ENCODE results near the gene ACVR1B.

The ACVR1B gene

DNA sequence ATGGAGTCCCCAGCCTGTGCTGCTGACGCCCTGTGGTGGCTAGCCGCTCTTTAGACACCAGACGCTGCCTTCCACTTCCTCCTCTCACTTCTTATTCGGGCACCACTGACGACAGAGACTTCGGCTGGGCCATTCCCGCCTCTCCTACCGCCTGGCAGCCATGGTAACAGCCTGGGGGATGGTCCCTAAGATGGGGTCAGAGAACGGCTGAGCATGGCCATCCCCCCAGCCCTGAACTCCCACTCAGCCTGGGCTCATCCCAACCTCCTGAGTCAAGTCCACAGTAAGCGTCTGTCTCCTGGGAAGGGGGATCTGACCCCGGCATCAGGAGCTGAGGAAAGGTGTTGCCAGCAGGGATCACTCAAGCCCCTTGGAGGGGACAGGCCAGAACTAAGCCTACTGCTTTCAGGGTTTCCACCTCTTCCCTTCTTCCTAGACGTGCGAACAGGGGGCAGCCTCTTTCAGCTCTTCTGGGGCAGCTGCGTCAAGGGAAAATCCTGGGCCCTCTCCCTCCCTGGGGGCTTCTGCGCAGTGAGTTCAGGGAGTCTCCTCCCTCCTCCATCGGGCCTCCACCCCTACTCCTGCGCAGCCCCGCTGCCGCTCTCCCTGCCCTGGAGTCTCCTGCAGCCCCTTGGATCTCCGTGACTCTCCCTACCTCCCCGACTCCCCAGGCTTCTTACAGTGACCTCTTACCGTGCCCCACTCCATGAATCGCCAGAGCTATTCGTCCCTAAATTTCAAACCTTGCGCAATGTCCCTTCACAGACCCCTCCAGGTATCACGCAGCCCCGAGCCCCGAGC is 54.6 kb downstream of the ACVR1B start:
- peak; percentile 93 to 94 (median 93) for DNase-seq

DNA sequence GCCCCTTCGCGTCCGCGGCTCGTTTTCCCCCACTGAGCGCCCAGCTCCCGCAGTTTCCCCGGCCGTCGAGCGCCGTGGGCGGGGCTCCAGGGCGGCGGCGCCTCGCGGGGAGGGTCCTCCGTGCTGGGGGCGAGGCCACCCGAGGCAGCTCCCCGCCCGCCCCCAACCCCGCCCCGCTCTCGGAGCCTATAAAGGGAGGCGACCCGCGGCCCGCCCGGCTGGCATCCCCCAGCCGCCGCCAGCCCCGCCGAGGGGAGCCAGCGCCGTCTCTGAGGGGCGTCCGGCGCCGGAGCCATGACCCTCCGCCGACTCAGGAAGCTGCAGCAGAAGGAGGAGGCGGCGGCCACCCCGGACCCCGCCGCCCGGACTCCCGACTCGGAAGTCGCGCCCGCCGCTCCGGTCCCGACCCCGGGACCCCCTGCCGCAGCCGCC is 55.2 kb downstream of the ACVR1B start, which contains the start of gene TAMALIN:
TSS of gene TAMALIN (plus strand) at position 221 of the 432 bp plus-strand sequence. CDS start at position 295, 74 bp downstream.
- DNase-seq, result peak; percentile 50 to 69 (median 53)

DNA sequence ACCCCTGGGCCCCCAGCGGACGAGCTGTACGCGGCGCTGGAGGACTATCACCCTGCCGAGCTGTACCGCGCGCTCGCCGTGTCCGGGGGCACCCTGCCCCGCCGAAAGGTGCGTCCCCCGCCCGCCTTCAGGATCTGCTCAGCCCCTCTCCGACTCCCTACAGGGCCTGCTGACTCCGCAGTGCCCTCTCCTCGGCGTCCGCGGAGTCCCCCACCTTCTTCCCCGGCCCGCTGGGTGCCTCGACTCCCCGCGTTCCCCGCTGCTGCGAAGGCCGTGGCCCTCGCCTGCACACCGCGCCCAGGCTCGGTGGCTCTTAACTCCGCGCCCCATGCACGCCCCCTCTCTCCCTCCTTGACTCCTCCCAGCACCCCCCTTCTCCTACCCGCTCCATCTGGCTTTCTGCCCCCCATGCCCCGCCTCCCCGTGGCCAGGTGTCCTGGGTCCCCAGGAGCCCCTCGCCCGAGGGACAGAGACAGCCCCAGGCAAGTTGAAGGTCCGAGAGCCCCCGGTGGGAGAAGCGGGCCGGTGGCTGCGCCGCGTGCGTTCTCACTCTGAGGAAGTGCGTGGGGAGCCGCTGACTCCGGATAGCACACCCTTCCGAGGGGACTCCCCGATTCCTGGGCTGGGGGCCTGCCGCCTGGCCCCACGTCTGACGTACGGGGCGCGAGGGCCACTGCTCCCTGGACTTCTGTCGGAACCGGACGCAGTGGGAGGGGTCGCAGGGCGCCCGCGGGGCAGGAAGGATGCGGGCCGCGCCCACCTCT is 55.8 kb downstream of the ACVR1B start:
- peak; percentile 61 to 78 (median 69) for DNase-seq

DNA sequence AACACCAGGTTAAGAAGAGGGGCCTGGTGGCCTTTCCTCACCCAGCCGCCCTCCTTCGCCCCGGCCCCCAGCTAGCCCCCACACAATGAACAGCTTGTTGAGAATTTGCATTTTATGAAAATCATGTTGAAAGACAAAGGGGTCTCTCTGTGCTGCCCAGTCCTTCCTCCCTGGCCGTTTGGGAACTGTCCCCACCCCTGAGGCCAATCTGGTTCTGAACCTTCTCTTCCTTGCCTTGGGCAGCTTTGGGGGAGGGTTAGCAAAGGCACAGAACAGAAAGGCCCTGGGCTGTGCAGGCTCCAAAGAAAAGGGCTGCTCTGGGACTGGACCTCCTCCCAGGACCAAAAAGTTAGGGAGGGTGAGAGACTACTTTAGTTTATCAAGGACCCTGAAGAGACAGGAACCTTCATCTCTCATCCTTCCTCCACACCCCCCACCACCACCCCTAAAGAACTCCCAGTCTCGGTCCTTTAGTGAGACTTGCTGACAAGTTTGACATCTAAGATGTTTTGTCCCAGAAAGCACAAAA is 56.5 kb downstream of the ACVR1B start:
- no peak for DNase-seq

DNA sequence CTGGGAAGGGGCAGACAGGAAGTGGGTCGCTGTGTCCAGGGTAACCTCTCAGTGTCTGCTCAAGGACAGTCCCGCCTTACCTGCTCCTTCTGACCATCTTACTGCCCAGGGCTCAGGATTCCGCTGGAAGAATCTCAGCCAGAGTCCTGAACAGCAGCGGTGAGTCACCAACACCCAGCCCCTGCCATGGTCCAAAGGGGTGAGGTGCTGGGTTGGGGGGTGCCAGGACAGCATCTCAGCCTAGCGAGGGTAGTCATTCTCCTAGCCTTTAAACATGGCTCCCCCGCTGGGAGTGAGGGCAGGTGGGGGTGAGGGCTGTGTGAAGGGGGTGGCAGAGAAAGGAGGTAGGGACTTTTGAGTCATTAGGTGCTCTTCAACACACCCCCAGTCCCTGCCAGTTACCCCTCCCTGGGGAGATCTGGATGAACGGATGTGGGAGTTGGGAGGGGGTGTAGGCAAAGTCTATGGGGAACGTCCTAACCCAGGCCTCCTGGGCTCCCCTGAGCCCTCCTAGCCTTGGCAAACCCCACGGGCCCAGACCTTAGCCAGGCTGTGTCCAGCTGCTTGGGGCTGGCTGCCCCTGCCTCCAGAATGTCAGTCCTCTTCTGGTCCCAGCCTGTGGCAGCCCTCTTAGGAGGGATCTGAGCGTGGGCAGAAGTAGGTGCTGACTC is 57.7 kb downstream of the ACVR1B start:
- no peak for DNase-seq

DNA sequence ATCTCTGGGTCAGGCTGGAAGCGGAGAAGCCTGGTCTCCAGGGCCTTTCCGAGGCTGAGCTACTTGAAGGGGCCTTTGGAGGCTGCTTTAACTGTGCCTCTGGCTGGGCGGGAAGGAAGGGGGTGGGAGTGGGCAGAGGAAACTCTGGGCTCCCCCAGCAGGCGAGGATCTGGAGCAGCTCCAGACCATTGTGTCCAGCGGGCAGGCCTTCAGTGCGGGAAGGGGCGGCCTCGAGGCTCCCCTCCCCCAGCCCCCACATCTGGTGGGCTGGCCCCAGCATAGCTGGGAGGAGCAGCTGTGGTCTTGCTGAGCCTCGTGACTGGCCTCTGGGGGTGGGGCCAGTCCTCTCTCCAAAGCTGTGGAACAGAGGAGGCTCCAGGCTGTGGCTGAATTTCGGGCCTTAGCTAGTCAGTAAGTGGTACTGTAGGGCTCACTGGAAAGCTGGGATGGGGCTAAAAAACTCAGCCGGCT is 58.7 kb downstream of the ACVR1B start:
- peak in 1 of 3 donors; percentile 47 for DNase-seq

DNA sequence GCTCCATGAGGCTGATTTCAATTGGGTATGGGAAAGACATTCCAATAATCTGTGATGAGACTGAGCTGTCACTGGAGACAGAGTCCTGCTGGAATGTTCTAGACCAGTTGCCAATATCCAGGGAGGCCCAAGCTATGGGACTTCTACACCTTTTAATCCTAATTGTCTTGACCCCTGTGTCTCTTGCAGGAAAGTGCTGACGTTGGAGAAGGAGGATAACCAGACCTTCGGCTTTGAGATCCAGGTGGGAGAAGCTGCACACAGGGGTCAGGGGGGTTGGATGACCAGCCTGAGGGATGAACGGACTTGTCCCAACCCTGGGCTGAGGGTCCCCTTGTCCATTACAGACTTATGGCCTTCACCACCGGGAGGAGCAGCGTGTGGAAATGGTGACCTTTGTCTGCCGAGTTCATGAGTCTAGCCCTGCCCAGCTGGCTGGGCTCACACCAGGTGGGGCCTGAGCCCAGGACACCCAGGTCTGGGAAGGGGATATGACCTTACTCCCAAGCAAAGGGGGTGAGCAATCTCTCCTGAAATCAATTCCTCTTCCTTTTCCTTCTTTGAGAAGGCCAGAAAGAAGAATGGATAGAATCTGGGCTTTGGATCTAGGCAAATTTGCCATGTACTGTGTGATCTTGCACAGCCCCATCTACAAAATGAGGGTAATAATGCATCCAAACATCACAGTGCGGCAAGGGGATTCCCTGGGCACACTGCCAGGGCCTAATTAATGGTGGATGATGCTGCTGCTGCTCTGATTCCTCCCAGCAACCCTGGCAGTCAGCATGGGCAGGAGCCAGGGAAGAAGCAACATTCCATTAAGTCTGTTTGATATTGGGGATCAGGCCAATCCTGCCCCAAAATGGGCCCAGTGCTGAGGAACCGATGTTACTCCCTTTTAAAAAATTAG is 59.4 kb downstream of the ACVR1B start:
- no peak for DNase-seq

DNA sequence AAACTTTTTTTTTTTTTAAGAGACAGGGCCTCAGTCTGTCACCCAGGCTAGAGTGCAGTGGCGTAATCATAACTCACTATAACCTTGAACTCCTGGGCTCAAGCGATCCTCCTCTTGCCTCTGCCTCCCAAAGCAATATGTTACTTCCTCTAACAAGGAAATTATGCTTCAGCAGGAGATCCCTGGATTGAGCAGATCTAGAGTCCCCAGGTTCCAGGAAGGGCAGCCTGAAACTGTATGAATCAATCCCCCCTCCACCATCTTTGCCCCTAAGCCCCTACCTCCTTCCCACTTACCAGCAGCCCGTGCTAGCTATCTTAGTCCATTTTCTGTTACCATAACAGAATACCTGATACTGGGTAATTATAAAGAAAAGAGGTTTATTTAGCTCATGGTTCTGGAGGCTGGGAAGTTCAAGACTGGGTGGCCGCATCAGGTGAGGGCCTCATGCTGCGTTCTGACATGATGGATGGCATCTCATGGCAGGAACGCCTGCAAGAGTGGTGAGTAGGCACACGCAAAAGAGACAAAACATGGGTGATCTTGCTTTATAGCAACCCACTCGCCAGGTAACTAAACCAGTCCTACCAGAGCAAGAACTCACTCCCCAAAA is 60.2 kb downstream of the ACVR1B start:
- DNase-seq, result no peak

DNA sequence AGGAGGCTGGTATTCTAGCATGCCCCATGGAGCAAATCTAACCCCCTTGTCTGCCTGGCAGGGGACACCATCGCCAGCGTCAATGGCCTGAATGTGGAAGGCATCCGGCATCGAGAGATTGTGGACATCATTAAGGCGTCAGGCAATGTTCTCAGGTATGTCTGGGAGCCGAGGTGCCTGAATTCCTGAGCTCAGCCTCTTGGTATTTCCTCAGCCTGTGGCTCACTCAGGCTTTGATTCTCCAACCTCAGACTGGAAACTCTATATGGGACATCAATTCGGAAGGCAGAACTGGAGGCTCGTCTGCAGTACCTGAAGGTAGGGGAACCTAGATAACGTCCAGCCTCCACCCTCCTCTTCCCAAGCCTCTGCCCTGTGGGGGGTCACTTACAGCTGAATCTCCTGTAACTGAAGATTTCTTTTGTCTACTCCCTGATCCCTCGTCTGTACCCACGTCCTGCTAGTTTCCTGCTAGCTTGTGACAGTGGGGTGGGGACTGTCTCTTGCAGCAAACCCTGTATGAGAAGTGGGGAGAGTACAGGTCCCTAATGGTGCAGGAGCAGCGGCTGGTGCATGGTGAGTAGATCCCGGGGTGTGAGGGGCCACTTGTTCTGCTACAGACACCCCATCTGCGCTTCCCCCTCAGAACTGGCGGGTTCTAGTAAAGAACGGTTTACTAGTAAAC is 62.3 kb downstream of the ACVR1B start:
- DNase-seq, result no peak

DNA sequence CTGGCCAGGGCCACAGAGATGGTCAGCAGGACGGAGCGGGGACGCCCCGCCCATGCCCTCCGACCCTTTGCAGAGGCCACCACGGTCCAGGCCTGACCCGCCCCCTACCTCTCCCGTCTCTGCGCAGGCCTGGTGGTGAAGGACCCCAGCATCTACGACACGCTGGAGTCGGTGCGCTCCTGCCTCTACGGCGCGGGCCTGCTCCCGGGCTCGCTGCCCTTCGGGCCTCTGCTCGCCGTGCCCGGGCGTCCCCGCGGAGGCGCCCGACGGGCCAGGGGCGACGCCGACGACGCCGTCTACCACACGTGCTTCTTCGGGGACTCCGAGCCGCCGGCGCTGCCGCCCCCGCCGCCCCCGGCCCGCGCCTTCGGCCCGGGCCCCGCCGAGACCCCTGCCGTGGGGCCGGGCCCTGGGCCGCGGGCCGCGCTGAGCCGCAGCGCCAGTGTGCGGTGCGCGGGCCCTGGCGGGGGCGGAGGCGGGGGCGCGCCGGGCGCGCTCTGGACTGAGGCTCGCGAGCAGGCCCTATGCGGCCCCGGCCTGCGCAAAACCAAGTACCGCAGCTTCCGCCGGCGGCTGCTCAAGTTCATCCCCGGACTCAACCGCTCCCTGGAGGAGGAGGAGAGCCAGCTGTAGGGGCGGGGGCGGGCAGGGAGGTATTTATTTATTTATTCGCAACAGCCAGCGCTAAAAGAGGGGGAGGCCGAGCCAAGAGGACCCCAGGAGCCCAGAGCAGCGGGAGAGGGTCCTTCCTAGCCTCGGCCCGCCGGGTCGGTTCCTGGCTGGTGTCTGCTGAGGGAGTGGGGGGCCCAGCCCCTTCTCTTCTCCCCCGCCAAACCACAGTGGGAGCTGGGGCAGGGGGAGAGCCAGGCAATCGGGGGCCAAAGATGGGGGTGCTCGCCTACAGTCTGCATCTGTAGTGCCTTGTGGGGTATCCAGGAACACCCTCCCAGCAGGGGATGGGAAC is 63.4 kb downstream of the ACVR1B start:
- DNase-seq, result no peak

DNA sequence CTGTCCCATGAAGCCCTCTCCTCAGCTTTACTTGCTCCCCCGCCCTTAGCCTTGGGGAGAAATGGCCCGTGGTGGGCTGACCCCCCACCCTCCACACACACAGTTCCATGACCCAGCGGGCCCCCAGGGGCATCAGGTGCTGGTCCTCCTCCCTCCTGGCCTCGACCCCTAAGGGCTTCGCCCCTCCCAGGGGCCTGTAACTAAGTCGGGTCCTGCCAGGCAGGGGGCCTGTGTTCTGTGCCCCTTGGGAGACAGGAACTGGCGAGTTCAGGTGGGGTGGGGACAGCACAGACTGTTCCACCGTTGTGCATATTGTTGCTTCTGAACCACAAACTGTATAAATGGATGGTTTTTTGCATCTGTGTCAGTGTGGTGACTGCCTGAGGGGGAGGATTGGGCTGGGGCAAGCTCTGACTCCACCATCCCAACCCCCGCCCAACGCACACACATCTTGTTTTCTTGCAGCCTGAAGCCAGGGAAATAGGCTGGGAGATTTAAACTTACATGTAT is 64.1 kb downstream of the ACVR1B start:
- no peak for DNase-seq

DNA sequence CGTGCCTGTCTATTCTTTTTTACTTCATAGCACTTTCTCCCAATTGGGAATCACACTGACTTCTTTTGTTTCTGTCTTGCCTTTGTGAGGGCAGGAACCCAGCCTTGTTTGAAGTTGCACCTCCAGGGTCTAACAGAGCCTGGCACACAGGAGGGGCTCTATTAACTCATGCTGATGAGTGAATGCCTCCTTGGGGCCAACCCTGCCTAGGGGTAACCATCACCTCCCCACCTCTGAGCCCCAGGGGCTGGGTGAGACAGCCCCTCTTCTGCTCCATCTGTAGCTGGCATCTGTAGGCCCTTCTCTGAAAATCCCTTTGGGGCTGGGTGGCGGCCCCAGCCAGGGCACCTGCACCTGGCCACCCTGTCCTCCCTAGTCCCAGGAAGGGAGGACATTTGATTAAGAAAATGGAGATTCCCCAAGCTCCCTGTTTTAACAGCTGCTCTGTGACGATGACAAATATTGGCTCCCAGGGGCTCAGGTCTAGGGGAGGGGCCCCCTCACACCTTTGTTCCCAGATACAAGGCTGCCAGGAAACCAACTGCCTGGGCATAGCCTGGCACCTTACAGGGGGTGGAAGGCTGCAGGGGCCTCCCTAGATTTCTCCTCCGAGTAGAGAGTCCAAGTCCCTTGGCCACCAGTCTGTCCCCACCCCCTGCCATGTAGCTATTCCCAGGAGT is 67.1 kb downstream of the ACVR1B start:
- no peak for DNase-seq

DNA sequence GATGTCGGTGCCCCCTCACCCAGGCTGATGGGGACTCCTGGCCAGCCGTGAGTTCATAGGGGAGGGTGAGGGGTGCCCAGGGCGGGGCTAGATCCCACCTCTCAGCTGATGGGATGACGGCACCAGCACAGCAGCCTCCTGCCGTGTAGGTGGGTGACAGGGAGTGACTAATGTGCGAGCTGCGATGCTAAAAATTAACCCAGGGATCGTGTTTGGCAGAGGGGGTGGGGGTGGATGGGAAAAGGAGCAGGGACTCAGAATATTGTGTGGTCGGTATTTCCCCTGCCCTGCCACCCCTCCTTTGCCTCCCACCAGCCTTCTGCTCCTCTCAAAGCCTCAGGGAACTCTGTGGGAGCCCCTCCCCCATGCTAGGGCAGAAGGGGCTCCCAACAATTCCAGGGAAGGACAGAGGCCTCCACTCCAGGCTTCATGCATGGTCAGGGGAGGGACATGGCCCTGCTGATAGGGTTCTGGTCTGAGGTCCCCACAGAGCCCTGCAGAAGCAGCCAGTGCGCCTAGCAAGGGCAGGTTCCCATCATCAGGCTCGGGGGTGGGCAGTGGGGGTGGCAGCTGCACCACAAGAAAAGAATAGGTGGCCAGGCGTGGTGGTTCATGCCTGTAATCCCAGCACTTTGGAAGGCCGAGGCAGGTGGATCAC is 67.7 kb downstream of the ACVR1B start:
- DNase-seq, result peak in 1 of 3 donors; percentile 28

DNA sequence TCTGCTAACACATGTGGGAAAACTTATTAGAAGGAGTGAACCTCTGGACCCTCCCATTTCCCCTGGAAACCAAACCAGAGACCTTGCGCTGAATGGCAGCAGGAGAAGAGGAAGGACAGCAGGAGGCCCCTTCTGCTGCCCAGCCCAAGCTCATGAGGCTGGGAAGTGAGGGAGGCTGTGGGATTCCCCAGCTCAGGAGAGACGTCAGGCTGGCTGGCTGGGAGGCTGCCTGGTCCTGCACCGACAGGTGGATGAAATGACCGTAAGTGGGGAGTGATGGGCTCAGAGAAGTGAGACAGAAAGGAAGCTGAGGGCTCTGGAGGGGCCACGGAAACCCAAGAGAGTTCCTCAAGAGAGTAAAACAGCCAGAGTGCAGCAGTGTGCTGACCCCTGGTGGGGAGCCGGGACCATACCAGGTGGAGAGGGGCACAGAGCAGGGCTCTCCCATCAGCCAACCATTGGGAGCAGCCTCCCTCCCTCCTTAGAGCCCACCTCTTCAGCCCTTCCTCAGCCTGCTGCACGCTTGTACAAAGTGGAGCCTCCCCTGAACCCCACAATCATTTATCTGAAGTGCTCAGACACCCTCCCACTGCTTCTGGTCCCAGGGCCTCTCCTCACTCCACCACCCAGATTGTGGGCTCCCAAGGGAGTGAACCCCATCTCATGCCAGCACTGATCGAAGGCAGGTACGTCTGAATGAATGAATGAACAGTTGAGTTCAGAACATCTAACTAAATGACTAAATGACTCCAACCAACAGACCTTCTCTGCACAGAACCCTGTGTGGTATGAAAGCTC is 69.2 kb downstream of the ACVR1B start:
- peak; percentile 53 to 78 (median 61) for DNase-seq

DNA sequence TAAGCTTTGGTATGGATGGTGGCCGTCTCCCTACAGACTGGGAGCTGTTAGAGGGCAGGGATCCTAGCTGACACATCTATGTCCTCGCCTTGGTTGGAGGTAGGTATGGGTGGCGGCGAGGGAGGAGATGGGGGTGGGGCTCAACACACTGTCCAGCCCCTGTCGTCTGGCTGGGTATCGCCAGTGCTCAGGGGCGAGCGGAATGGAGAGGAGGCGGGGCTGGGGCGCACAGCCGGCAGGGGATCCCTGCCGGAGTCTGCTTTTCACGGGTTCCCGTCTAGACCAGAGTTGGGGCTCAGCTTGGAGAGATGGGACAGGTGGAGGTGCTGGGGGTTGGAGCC is 71.3 kb downstream of the ACVR1B start:
- DNase-seq, result no peak

DNA sequence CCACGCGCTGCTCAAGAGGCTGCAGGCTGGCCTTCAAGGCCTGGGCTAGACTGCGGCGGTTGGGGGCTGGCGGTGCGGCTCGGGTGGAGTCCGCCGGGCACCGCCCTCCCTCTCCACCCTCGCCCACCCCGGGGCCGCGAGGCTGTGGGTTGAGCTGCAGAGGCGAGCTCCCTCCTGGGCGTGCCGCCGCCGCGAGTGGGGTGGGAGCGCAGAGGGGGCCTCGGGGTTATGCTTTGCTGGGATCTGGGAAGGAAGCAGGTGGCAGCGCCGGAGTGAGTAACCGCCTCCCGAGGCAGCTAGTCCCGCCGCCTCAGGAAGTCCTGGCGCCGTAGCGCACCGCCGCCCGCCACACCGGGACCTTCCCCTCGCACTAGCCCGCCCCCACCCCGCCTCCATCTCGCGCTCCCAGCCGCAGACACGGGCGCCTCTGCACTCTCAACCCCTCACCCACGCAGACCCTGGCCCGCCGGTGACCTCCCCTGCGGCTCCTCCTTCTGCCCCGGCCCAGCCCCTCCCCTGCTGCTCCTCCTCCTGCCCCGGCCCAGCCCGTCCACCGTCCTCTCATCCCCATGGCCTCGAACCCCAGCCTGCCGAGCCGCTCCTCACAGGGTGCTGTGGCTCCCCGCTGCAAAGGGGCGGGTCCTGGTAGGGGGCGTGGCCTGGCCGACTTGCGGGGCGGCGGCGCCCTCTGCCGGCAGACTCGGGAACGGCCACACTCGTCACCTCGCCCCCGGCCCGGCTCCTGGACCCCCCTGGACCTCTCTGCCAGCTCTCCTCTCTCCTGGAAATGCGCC is 71.9 kb downstream of the ACVR1B start:
- peak; percentile 85 to 95 (median 89) for DNase-seq
